ENCODE measurements around the gene POLK.
"Not testable (repeated sequence)": the region's sequence is repeated elsewhere in the genome, so short reads cannot be mapped to it uniquely, and the experiment has no call there.

Gene POLK

GRCh38 chr5:75510836-75511434 lies 756 bp upstream of the POLK start:
- DNase-seq, result peak in 1 of 2 experiments; percentile 40

- peak; percentile 33 to 50 for DNase-seq
Measured at GRCh38 chr5:75512383-75513074, 838 bp downstream of the POLK start.

- DNase-seq, result no peak
Measured at GRCh38 chr5:75513841-75514240, 2.1 kb downstream of the POLK start.

- no peak for DNase-seq
Measured at GRCh38 chr5:75514323-75514722, 2.6 kb downstream of the POLK start.

- DNase-seq, result no peak
Measured at GRCh38 chr5:75519761-75520160, 8.1 kb downstream of the POLK start.

GRCh38 chr5:75521195-75521594 lies 9.5 kb downstream of the POLK start:
- DNase-seq, result no peak

GRCh38 chr5:75522025-75522424 lies 10.3 kb downstream of the POLK start:
- DNase-seq, result no peak

GRCh38 chr5:75522542-75522941 lies 10.9 kb downstream of the POLK start:
- no peak for DNase-seq

- no peak for DNase-seq
Measured at GRCh38 chr5:75523275-75523674, 11.6 kb downstream of the POLK start.

GRCh38 chr5:75524071-75524470 lies 12.4 kb downstream of the POLK start:
- peak in 1 of 2 experiments; percentile 16 for DNase-seq

- no peak for DNase-seq
Measured at GRCh38 chr5:75524591-75524990, 12.9 kb downstream of the POLK start.

- no peak for DNase-seq
Measured at GRCh38 chr5:75525344-75525743, 13.7 kb downstream of the POLK start.

GRCh38 chr5:75526070-75526469 lies 14.4 kb downstream of the POLK start:
- DNase-seq, result no peak

GRCh38 chr5:75529185-75529584 lies 17.5 kb downstream of the POLK start:
- no peak for DNase-seq

- DNase-seq, result no peak
Measured at GRCh38 chr5:75532190-75532589, 20.5 kb downstream of the POLK start.

GRCh38 chr5:75533716-75534115 lies 22.0 kb downstream of the POLK start:
- DNase-seq, result not testable (repeated sequence)

GRCh38 chr5:75534734-75535133 lies 23.0 kb downstream of the POLK start:
- DNase-seq, result no peak

GRCh38 chr5:75536147-75536546 lies 24.5 kb downstream of the POLK start:
- no peak for DNase-seq

- no peak for DNase-seq
Measured at GRCh38 chr5:75536694-75537360, 25.1 kb downstream of the POLK start.

- no peak for DNase-seq
Measured at GRCh38 chr5:75538211-75538610, 26.5 kb downstream of the POLK start.

- DNase-seq, result no peak
Measured at GRCh38 chr5:75545131-75545530, 33.4 kb downstream of the POLK start.

GRCh38 chr5:75546830-75547229 lies 35.1 kb downstream of the POLK start:
- no peak for DNase-seq

- DNase-seq, result no peak
Measured at GRCh38 chr5:75547812-75548211, 36.1 kb downstream of the POLK start.

GRCh38 chr5:75550597-75550996 lies 38.9 kb downstream of the POLK start:
- peak; percentile 13 to 22 for DNase-seq
